ENCODE results near the gene AQP6. TPM values are rescaled to one million over a fixed set of nuclear protein-coding genes. Genes with fewer than 3 reads are reported as not detected.

Gene AQP6
- total RNA-seq, 1 experiment from 2014 or later, result 0.09 TPM

GRCh38 chr12:50018154-50018553 lies 45.4 kb downstream of the AQP6 start:
- Histone ChIP-seq H4K20me1 (ENCODE audit: control insufficient read depth, insufficient read depth, insufficient read length) (no peaks in the 10 kb centered on the region), H3K79me1 (ENCODE audit: insufficient read depth, low read depth, low read length, poor library complexity, severe bottlenecking) (peaks cover 12% of the 10 kb centered on the region), H2AK5ac (ENCODE audit: insufficient read length, low read length) (no peak overlapping the region), H3K18ac (ENCODE audit: insufficient read length, low read depth, low read length) (no peak overlapping the region), H3K27ac (ENCODE audit: insufficient read length, low read depth, low read length) (no peak overlapping the region), H3K14ac (ENCODE audit: insufficient read depth, low read length) (no peak overlapping the region), H3K4me2 (ENCODE audit: insufficient read depth, insufficient read length, low read length) (no peak overlapping the region), H2BK5ac (ENCODE audit: insufficient read length, low read length) (no peak overlapping the region), H3K4ac (ENCODE audit: low read depth, low read length) (no peak overlapping the region), H4K91ac (ENCODE audit: insufficient read length, low read depth, low read length) (no peak overlapping the region), H3K23ac (ENCODE audit: insufficient read length, low read depth, low read length) (no peak overlapping the region), H3K4me1 (ENCODE audit: insufficient read depth, low read length) (no peaks in the 10 kb centered on the region; the same call in 1 of the 2 replicates), H4K5ac (ENCODE audit: insufficient read length, low read depth, low read length) (no peak overlapping the region), H3K56ac (ENCODE audit: insufficient read length, low read depth, low read length) (no peak overlapping the region), H2BK12ac (ENCODE audit: insufficient read length, low read depth, low read length) (no peak overlapping the region), H4K8ac (replicated peaks; ENCODE audit: insufficient read length, low read depth, low read length) (no peak overlapping the region), H3K23me2 (ENCODE audit: insufficient read length, low read depth, low read length, poor library complexity, severe bottlenecking) (no peaks in the 10 kb centered on the region), H3K79me2 (ENCODE audit: insufficient read depth, low read length) (peaks cover 12% of the 10 kb centered on the region; the same call in 1 of the 2 replicates), H2BK120ac (ENCODE audit: low read depth, low read length, poor library complexity, severe bottlenecking) (no peak overlapping the region), H3T11ph (ENCODE audit: low read length) (no peak overlapping the region), H3K9ac (ENCODE audit: extremely low read depth, insufficient read length, low read length) (no peak overlapping the region), H3K27me3 (ENCODE audit: insufficient read depth, low read length) (no peaks in the 10 kb centered on the region), H2BK20ac (ENCODE audit: low read depth, low read length, poor library complexity, severe bottlenecking) (no peak overlapping the region), H2AFZ (ENCODE audit: low read length) (no peak overlapping the region), H3K9me3 (ENCODE audit: control insufficient read depth, low read depth, low read length) (no peaks in the 10 kb centered on the region), H2BK15ac (ENCODE audit: low read depth, low read length) (no peak overlapping the region)
- H3K27me3 Mint-ChIP-seq (ENCODE audit: low read depth), result no peaks in the 10 kb centered on the region
- no peak for DNase-seq
- peaks cover 13 to 18% of the 10 kb centered on the region in 2 experiments for H3K4me1 Mint-ChIP-seq
- WGBS (ENCODE audit: extremely low coverage, insufficient read length, low lambda C conversion rate), result no CpG with 5 or more reads among the region's 3 CpGs
- TF ChIP-seq CTCF (conservative IDR thresholded peaks at IDR 0.05), result no peak
- H3K4me3 Mint-ChIP-seq, result no peak overlapping the region
- H3K27ac Mint-ChIP-seq, result peak overlapping the region in 1 of 3 experiments; percentile 40; a peak in 3 of 7 replicates
- H3K36me3 Mint-ChIP-seq (ENCODE audit: insufficient read depth in 1 of 3, low read depth in 3 of 3), result peaks cover 13 to 27% (median 20%) of the 10 kb centered on the region in 3 experiments; a peak in 6 of 7 replicates
- no peaks in the 10 kb centered on the region for H3K9me3 Mint-ChIP-seq

Data from H9 (cell line).